Activated T-cell treated with anti-CD3 and anti-CD28 coated beads, Interleukin-2, amount 50 U/mL, for 1 hour (primary cell): ENCODE data around the gene ZNF740.

Experiments
- DNase-seq: peaks from one replicate; pipeline ENCODE4 v3.0.0-alpha.2; 2020

The ZNF740 gene

DNA sequence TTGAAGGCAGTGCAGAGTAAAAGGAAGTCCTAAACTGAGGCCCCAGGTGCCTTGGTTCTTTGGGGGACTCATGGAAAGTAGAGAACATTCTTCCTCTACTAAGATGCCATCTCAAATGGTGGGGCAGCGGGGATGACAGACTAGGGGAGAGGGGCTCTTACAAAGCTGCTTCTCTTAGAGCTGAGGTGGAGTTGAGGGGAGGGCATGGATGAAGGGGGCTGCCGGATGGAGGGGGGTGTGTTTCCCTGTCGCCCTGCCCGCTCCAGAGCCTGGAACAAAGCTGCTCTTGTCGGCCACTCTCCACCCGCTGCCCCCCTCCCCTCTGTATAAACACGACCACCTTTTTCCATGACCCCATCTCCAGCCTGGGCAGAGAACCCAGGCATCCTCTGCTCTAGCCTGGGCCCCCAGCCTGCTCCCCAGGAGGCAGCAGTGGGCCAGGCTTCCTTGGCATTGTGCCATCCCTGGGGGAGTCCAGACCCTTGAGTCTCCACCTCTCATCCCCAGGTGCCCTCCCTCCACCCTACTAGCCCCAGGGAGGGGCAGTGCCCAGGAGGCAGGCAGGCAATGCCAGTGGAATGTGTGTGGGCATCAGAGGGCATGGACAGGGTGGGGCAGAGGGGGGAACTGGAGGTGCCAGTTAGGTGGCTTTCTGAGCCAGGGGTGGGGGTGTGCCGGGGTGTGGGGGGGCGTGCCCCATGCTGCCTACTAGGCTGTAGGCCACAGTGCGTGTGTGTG lies 49.8 kb downstream of the ZNF740 start:
- DNase-seq, result no peak

DNA sequence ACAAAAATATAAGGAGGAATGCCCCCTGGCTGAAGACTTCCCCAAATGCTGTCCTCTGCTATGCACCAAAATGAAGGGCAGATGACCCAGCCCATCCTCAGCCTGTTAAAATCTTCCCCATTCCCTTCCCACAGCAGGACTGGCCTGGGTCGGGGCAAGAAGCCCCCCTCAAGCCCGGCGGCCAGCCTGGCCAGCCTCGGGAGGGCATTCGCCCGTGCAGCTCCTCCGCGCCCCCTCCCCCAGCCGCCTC lies 51.1 kb downstream of the ZNF740 start:
- DNase-seq, result no peak

DNA sequence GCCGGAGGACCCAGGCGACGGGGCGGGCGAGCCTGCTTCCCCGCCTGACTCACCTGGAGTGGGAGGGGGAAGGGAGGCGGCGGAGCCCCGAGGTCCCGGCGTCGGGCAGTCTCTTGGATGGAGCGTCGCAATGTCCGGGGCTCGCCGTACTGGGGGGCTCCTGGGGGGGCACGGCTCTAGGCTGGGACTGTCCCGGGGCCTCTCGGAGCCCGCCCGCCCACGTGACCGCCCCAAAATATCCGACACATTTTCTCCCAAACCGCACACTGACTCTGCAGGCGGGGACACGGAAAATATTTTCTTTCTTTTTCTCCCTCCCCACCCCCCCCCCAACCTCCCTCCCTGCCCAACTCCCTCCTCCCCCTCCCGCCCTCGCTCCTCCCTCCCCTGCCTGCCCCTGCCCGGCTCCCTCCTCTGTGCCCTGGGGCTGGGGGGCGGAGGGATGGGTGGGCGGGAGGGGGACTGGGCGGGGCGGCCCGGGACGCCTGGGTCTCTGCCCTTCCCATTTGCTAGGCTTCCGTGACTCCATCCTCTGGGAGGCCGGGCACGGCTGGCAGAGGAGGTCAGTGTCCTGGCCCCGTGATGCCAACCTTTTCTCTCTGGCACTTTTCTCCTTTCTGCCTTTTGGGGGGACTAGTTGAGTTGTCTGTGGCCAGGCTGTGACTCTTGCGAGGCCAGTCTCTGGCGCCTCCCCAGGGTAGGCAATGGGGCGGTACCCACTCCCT lies 51.6 kb downstream of the ZNF740 start, which contains the start of gene RARG:
RARG (minus strand) TSS at position 289 of the 725 bp plus-strand sequence. CDS start 4,664 bp downstream, outside the sequence.
- peak; percentile 73 for DNase-seq

DNA sequence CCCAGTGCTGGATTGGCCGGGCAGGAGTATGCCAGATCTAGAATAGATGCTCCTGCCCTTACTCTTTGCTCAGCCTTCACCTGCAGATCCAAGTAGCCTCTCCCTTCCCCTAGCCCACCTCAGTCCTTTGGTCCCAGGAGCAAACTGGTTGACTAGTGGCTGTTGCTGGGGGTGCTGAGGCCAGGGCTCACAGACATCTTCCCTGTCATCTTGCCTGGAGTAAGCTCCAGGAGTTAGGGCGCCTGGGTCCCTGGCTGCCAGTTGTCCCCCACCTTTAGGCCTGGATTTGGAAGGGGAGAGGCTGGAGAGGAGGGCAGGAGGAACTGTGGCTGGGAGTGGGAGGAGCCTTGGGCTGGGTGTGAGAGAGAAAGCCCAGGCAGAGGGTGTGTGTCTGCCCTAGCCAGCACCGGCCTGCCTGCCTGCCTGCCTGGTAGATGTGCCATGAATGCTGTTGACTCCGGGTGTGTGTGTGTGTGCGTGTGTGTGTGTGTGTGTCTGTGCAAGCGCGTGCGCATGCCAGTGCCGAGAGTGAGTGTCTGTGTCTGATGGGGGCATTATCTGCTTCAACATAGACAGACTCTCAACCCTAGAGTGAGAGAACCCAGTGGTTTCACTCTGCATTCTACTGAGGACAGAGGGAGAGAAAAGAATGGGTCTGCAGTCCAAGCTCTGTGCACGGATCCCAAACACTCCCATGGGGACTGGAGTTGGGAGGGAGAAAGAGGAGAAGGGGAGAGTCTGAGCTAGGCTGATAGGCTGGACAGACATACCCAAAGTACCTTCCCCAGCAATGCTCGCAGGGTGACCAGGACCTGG lies 52.3 kb downstream of the ZNF740 start:
- DNase-seq, result no peak

DNA sequence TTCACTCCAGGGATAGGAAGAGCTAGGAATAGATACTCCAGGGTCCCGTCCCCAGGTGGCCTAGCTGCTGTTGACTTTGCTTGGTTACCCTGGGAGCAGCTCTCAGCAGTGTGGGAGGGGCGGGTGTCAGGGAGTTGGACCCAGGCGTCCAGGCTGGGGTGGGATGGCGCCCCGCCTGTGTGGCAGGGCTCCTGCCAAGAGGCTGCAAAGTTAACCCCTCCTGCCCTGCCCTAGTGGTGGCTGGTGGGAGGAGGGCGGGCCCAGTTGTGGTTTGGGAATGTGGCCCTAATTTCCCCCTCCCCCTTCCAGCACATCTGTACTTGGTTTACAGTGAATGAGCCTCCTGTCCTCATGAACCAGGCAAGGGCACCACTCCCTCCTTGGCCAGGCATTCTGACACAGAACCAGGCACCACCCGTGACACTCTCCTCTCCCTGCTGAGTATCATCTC lies 53.2 kb downstream of the ZNF740 start:
- no peak for DNase-seq

DNA sequence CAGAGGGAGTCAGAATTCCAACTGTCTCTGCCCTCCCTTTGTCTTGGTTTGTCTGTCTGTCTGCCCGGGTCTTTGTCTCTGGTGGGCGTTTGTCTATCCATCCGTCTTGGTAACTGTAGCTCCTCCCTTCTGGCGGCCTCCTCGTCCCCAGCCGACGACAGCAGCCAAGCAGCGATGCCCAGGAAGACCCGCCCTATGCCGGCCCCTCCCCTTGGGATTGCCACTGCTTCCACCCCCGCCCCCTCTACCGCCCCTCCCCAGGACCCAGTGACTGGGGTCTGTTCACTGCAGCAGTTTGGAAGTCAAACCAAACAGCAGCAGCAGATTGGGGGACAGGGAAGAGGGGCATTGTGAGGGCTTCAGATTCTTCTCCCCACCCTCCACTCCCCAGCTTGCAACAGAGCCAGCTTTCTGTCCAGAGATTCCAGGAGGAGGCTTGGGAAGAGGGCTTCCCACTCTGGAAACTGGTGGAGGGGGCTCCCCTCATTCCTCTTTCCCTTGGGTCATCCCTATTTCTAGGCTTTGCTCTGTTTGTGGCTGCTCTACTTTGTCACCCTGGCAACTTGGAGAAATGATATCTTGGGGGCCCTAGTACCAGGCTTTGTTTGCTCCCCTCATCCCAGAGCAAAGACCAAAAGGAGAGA lies 53.9 kb downstream of the ZNF740 start:
- DNase-seq, result no peak

DNA sequence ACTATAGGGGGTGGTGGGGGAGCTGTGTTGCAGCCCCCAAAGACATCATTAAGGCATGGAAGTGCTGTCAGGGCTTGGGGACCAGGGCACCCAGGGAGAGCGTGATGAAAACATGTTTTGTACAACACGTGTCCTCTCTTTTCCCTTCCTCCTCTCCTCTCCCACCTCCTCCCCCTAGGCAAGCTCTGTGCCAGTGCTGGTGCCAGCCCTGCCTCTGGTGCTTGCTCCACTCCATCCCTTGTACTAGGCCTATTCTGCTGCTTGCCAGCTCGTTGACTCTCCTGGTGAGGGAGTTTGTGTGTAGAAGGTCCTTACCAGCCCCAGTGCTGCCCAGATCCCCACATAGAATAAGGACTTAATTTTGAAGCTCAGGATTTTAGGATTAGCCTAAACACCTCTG lies 54.6 kb downstream of the ZNF740 start:
- no peak for DNase-seq

DNA sequence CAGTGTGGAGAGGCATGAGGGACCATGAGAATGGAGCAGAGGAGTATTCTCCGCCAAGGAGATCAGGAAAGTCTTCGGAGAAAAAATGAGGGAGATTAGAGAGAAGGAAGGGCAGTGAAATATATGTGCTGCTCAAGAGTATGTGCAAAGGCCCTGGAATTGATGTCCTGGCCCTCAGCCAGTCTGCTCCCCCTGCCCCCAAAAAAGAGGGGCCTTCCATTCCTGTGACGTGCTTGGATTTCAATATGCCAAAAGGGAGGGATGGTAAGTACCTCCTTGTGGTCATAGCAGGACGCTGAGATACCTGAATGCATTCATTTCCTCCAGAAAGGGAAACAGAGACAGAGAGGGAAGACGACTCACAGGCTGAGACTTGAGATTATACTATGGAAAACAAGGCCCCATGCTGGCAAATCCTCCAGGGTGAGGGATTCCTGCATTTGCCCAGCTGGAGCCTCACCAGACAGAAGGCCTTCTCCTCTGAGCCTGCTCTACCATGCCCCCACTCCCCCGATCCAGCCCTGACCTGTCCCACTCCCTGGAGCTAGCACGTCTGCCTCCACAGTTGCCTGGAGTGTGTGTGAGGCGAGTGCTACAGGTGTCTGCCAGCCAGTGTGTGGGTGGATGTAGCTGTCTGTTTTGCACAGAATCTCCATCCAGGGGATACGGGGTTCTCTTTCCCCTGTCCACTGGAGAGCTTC lies 55.4 kb downstream of the ZNF740 start:
- DNase-seq, result no peak

DNA sequence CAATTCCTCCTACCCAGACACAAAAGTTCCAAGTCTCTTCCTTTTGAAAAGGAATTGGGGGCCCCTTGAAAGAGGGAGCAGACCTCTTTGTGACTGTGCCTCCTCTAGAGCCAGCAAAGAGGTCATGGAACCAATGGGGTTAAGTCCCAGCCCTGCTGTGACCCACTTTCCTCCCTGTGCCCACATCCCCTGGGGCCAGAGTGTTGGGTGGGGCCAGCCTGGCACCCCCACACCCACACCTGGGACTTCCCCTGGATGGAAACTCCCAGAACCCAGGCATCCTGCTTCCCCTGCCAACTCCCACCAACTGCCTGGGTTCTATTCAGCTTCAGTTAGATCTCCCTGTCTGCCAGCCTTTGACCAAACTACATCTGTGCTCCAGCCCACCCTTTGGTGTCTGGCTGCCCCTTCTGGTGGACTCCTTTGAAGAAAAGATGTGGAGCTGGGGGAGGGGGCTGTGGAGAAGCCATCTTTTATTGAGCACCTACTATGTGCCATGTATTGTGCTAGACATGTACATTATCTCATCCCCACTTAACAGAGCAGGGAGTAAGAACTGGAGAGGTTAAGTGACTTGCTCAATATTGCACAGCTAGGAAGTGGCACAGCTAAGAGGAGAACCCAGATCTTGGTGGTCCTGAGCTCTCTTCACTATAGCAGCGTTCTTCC lies 56.1 kb downstream of the ZNF740 start:
- DNase-seq, result peak; percentile 60

DNA sequence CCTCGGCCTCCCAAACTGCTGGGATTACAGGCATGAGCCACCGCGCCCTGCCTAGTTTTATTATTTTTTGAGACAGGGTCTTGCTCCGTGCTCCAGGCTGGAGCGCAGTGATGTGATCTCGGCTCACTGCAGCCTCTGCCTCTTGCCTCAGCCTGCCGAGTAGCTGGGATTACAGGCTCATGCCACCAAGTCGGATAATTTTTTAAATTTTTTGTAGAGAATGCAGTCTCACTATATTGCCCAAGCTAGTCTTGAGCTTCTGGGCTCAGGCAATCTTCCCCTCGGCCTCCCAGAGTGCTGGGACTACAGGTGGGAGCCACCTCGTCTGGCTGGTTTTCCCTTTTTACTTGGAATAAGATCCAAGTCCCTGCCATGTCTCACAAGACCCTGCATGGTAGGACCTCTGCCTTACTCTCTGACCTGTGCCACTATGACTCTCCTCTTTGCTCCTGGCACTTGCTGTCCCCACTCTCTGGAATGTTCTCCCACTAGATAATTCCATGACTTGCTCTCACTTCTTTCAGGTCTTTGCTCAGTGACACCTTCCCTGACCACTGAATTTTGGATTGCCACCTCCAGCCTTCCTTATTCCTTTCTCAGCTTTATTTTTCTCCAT lies 59.2 kb downstream of the ZNF740 start:
- no peak for DNase-seq

DNA sequence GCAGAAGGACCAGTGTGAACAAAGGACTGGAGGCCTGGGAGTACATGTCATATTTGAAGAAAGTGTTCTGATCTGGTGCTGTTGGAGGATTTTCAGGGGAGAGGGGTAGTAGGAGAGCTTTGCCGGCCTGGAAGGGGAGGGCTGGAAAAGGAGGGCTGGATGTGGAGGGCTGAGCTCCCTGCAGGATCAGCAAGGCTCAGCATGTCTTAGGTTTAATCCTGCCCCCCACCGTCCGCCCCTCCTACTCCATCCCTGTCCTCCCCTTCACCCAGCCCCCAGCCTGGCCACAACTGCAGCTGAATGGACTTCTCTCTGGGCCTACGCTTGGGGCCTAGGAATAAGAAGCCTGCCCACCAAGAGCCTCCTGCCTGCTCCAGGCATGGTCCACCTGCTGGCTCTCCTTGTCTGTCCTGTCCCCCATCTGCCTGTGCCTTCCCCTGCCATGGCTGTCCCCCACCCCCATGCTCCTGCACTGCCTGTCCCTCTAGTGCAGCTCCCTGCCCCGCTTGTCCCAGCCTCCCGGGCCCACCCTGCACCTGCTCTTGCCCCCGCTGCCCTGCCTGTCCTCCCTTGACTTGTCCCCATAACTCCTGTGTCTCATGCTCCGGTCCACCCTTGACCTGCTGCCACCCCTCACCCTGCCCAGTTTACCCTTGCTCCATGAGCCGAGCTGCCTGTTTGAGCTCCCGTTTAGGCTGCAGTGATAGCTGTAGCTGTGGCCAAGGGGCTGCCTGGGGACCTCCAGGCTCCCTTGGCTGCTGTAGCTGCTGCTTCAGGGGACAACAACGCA lies 61.3 kb downstream of the ZNF740 start:
- no peak for DNase-seq

DNA sequence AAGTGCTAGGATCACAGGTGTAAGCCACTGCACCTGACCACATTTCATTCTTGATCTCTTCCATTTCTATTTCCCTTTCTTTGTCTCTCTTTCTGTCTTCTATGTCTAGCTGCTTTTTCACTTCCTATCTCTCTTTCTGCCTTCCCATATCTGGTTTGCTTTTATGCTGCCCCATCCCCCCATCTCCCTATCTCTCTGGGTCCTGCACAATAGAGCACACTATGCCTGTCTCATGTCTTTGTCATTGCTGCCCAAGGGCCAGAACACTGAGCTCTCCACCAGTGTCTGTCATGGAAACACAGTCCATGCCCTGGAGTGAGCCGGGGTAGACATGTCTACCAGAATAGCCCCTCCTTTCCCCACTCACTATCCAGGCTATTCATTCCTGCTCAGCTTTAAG lies 63.8 kb downstream of the ZNF740 start:
- DNase-seq, result no peak
